ENCODE measurements around the gene ESPNL. TPM values are rescaled to one million over a fixed set of nuclear protein-coding genes. Genes with fewer than 3 reads are reported as not detected.

Gene ESPNL
- total RNA-seq, 4 donors from 2014 or later, result 0.78 to 1.3 (median 0.83) TPM; not detected in 1

DNA sequence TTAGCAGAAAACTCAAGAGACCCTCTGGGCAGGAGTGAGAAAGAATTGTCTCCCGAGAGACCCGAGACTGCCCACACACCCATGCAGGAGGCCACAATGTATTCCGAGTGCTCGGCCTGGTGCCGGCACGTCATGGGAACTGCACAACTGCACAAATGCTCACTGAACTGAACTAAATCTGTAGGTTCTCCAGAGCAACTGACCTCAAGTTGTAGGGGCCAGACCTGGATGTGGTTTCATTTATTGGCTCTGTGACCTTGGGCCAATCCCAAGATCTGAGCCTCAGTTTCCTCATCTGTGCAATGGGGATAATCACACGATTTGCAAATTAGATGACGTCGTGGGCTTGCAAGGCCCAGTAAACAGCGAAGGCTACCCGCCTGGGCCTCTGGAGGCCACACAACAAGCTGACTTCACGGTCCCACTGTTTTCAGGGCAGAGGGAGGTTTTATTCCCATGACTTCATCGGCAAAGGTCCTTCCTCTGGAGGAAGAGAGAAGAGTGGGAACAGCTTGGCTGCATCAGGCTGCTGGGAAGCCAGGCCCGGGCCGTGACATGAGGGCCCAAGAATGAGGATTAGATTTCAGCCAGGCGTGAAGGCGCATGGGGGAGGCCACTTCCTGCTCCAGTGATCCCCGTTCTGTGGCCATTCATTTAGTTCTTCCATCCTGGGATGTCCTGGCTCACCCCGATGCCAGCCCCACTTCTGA, 55.1 kb downstream of the ESPNL start:
- WGBS, result 79% methylated on average over 19 of the region's 19 CpGs
- Histone ChIP-seq H3K27ac (replicated peaks in 1 of 4) (peak overlapping the region in 1 of 4 donors; percentile 22), H3K9me3 (no peaks in the 10 kb centered on the region), H3K4me1 (peaks cover 11 to 29% (median 21%) of the 10 kb centered on the region in 4 donors), H3K27me3 (peaks cover 0 to 25% (median 13%) of the 10 kb centered on the region in 4 donors), H3K36me3 (peaks cover 0 to 3% (median 0%) of the 10 kb centered on the region in 4 donors), H3K4me3 (no peak overlapping the region)
- intact Hi-C loops (cut with DNase I), result loop anchor here (5.0 kb wide), 1 partner anchor 107 kb away; no protein-coding TSS in a partner anchor
- no peak for DNase-seq (ENCODE audit: extremely low spot score)
- TF ChIP-seq POLR2A (IDR thresholded peaks at IDR 0.05; ENCODE audit: low read depth) (no peak), POLR2AphosphoS5 (IDR thresholded peaks at IDR 0.05) (peak in 1 of 2 donors; percentile 16), EP300 (IDR thresholded peaks at IDR 0.05) (no peak), CTCF (IDR thresholded peaks at IDR 0.05) (no peak)

- H3K27me3 ChIP-seq, result peaks cover 0 to 33% (median 15%) of the 10 kb centered on the region in 4 donors
- intact Hi-C loops (cut with DNase I), result loop anchor here (5.0 kb wide), 1 partner anchor 106 kb away; no protein-coding TSS in a partner anchor
- peaks cover 0 to 2% (median 0%) of the 10 kb centered on the region in 4 donors for H3K36me3 ChIP-seq
- H3K27ac ChIP-seq (replicated peaks in 1 of 4), result peak overlapping the region in 1 of 4 donors; percentile 22
- no peaks in the 10 kb centered on the region for H3K9me3 ChIP-seq
- TF ChIP-seq POLR2A (IDR thresholded peaks at IDR 0.05; ENCODE audit: low read depth) (no peak), EP300 (IDR thresholded peaks at IDR 0.05) (no peak), CTCF (IDR thresholded peaks at IDR 0.05) (no peak), POLR2AphosphoS5 (IDR thresholded peaks at IDR 0.05) (no peak)
- 81% methylated on average over 18 of the region's 18 CpGs for WGBS
- H3K4me3 ChIP-seq, result no peak overlapping the region
- DNase-seq (ENCODE audit: extremely low spot score), result no peak
- H3K4me1 ChIP-seq, result peaks cover 11 to 37% (median 24%) of the 10 kb centered on the region in 4 donors
These were observed 55.9 kb downstream of the ESPNL start for GRCh38 chr2:238155761-238156694.

GRCh38 chr2:238157506-238158017, 57.4 kb downstream of the ESPNL start:
- intact Hi-C loops (cut with DNase I), result loop anchor here (5.0 kb wide), 1 partner anchor 105 kb away; no protein-coding TSS in a partner anchor
- TF ChIP-seq POLR2A (IDR thresholded peaks at IDR 0.05; ENCODE audit: low read depth) (no peak), POLR2AphosphoS5 (IDR thresholded peaks at IDR 0.05) (no peak), EP300 (IDR thresholded peaks at IDR 0.05) (no peak), CTCF (IDR thresholded peaks at IDR 0.05) (no peak)
- no peak overlapping the region for H3K27ac ChIP-seq (replicated peaks in 1 of 4)
- no peaks in the 10 kb centered on the region for H3K9me3 ChIP-seq
- H3K4me3 ChIP-seq, result no peak overlapping the region
- no peaks in the 10 kb centered on the region for H3K36me3 ChIP-seq
- no peak for DNase-seq (ENCODE audit: extremely low spot score)
- 73% methylated on average over 9 of the region's 14 CpGs for WGBS
- peaks cover 0 to 47% (median 15%) of the 10 kb centered on the region in 4 donors for H3K27me3 ChIP-seq
- peaks cover 11 to 39% (median 24%) of the 10 kb centered on the region in 4 donors for H3K4me1 ChIP-seq

DNA sequence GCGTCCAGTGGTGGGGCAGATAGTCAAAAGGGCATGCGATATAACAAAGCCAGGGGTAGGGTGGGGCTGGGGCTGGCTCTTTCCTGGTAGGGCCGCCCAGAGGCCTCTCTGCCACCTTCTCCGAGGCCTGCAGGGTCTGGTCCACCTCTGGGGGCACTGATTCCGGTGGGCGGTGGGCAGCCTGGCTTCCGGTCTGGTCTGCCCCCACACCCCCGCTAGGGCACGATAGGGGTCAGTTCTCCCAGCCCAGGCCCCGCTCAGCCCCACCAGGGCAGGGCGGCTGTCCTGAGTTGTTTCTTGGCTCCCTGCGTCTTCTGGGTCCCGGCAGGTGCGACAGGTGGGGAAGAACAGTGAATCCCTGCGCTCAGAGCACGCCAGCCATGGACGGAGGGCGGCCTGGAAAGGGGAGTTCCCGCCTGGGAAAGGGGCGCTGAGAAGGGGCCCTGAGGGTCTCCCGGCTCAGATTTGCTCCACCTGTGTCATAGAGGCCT, 57.9 kb downstream of the ESPNL start:
- intact Hi-C loops (cut with DNase I), result loop anchor here (5.0 kb wide), 1 partner anchor 104 kb away; no protein-coding TSS in a partner anchor
- DNase-seq (ENCODE audit: extremely low spot score), result no peak
- H3K27ac ChIP-seq (replicated peaks in 1 of 4), result no peak overlapping the region
- no peaks in the 10 kb centered on the region for H3K9me3 ChIP-seq
- 66% methylated on average over 15 of the region's 21 CpGs for WGBS
- peak overlapping the region in 2 of 4 donors; percentile 40 to 44 for H3K4me3 ChIP-seq
- H3K27me3 ChIP-seq, result peaks cover 0 to 52% (median 18%) of the 10 kb centered on the region in 4 donors
- TF ChIP-seq POLR2A (IDR thresholded peaks at IDR 0.05; ENCODE audit: low read depth) (no peak), EP300 (IDR thresholded peaks at IDR 0.05) (no peak), CTCF (IDR thresholded peaks at IDR 0.05) (no peak), POLR2AphosphoS5 (IDR thresholded peaks at IDR 0.05) (no peak)
- H3K36me3 ChIP-seq, result no peaks in the 10 kb centered on the region
- peaks cover 11 to 36% (median 23%) of the 10 kb centered on the region in 4 donors for H3K4me1 ChIP-seq

Measured in esophagus muscularis mucosa (tissue), 4 donors.